Transverse colon (tissue), 4 donors: ENCODE results near the gene DCN. TPM values are rescaled to one million over a fixed set of nuclear protein-coding genes. Genes with fewer than 3 reads are reported as not detected.
"Not testable (repeated sequence)": the region's sequence is repeated elsewhere in the genome, so short reads cannot be mapped to it uniquely, and the experiment has no call there.

ENCODE experiments used
- DNase-seq: peaks from one replicate; pipeline ENCODE4 v3.0.0-alpha.2; 2019
- H3K27ac ChIP-seq, 4 donors: fragments of 200-600 bp; sonication (generic); 2 replicates each; pipeline ENCODE4 v1.5.1; 2016 to 2018; ENCODE audit warnings: inconsistent platforms in 4 of 4
- H3K27me3 ChIP-seq: fragments of 200-600 bp; sonication (generic); 2 replicates; pipeline ENCODE4 v1.5.1; 2017; ENCODE audit warnings: inconsistent platforms
- H3K36me3 ChIP-seq, 4 donors: fragments of 200-600 bp; sonication (generic); 2 replicates each; pipeline ENCODE4 v1.5.1; 2017 to 2019; ENCODE audit warnings: inconsistent platforms in 4 of 4
- H3K4me1 ChIP-seq, 4 donors: fragments of 200-600 bp; sonication (generic); 2 replicates each; pipeline ENCODE4 v1.5.1; 2017 to 2020; ENCODE audit warnings: inconsistent platforms in 4 of 4
- H3K4me3 ChIP-seq, 4 donors: fragments of 200-600 bp; sonication (generic); 1 replicate in 1 of 4; 2 replicates in 3 of 4; pipeline versions ENCODE4 v1.5.1 to v1.6.1; 2017 to 2019; ENCODE audit warnings: inconsistent platforms in 4 of 4
- H3K9me3 ChIP-seq, 2 donors: fragments of 200-600 bp; sonication (generic); 2 replicates each; pipeline ENCODE4 v1.5.1; 2017 to 2019; ENCODE audit warnings: inconsistent platforms in 2 of 2
- CTCF ChIP-seq, 5 experiments: fragments of 200-600 bp in 3 of 5; fragments of 450-650 bp in 2 of 5; sonication (generic) in 3 of 5; IDR thresholded peaks; 1 replicate in 2 of 5; 2 replicates in 3 of 5; pipeline ENCODE4 v1.5.1; 2016 to 2017; ENCODE audit warnings: antibody characterized with exemption in 5 of 5, inconsistent platforms in 3 of 5, mild to moderate bottlenecking in 2 of 5, moderate library complexity in 1 of 5
- EP300 ChIP-seq: sonication (generic); formaldehyde crosslinking; IDR thresholded peaks from one replicate; pipeline ENCODE4 v1.6.1; 2017; ENCODE audit warnings: antibody characterized with exemption, low read depth
- POLR2A ChIP-seq: fragments of 450-650 bp; IDR thresholded peaks from one replicate; pipeline ENCODE4 v1.6.1; 2016; ENCODE audit warnings: antibody characterized with exemption, mild to moderate bottlenecking, moderate library complexity
- POLR2AphosphoS5 ChIP-seq, 3 donors: sonication (generic); formaldehyde crosslinking; IDR thresholded peaks; one replicate each; pipeline ENCODE4 v1.6.1; 2016; ENCODE audit warnings: antibody characterized with exemption in 3 of 3
- WGBS, 2 donors: methylation state at CpG; one replicate each; pipeline ENCODE4 v1.1.5; 2018; ENCODE audit warnings: low coverage in 1 of 2; 5-methylcytosine and 5-hydroxymethylcytosine counted together
- in situ Hi-C, 4 donors: fragments of 200-750 bp; cut with MboI; loops; one replicate each; pipeline versions ENCODE4 v1.15.0 to v1.15.1; 2017; ENCODE audit warnings: low sequenced_read_pairs in 3 of 4, low pct_ligation_motif_present in 1 of 4, low pct_unique_long_range_greater_than_20kb in 1 of 4
- intact Hi-C: fragments of 100-400 bp; cut with DNase I; formaldehyde crosslinking; loops from one replicate; pipeline ENCODE4 v1.15.1; 2023; ENCODE audit warnings: low total_unique reads
- total RNA-seq, 4 donors: library from RNA; depleted of rRNA; stranded (reverse); fragments of >200 nt; gene quantifications; one replicate each; pipeline ENCODE4 v1.1.0, GENCODE V29; 2016

Gene DCN
- total RNA-seq, 4 donors from 2014 or later, result 133 to 511 (median 276) TPM

DNA sequence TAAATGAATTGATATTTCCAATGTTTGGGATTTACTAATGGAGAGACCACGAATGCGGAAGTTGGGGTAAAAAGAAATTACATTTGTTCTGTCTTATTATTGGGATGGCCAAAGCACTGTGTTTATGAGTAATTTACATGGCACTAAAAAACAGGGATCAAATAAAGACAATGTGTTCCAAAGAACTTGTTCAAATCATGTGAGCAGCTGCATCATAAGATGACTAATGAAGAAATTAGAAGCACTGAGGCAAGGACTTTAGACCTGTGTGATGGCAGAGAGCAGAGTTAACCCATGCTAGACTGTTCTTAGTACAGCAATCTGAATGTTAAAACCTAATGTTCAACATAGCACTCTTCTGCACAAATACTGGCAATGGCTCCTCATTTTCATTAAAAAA, 34.3 kb upstream of the DCN start:
- in situ Hi-C loops, result no loop called here
- no peaks in the 10 kb centered on the region for H3K27me3 ChIP-seq
- H3K4me3 ChIP-seq, result no peak overlapping the region
- no peak for DNase-seq
- H3K4me1 ChIP-seq, result no peaks in the 10 kb centered on the region
- 87 to 94% methylated on average over 2 of the region's 2 CpGs for WGBS, 2 donors
- intact Hi-C loops, result no loop called here
- no peaks in the 10 kb centered on the region for H3K9me3 ChIP-seq
- no peak for TF ChIP-seq CTCF (IDR thresholded peaks at IDR 0.05)
- no peak overlapping the region for H3K27ac ChIP-seq
- H3K36me3 ChIP-seq, result no peaks in the 10 kb centered on the region

GRCh38 chr12:91215940-91216454, 33.4 kb upstream of the DCN start:
- Histone ChIP-seq H3K27ac (no peak overlapping the region), H3K4me3 (no peak overlapping the region), H3K9me3 (no peaks in the 10 kb centered on the region), H3K27me3 (no peaks in the 10 kb centered on the region), H3K36me3 (no peaks in the 10 kb centered on the region), H3K4me1 (no peaks in the 10 kb centered on the region)
- in situ Hi-C loops, result no loop called here
- no peak for DNase-seq
- 59 to 61% methylated on average over 3 of the region's 3 CpGs for WGBS, 2 donors
- no peak for TF ChIP-seq POLR2AphosphoS5 (IDR thresholded peaks at IDR 0.05)
- no peak for TF ChIP-seq EP300
- no peak for TF ChIP-seq POLR2A
- no peak for TF ChIP-seq CTCF (IDR thresholded peaks at IDR 0.05)
- intact Hi-C loops, result no loop called here

- Histone ChIP-seq H3K27ac (no peak overlapping the region), H3K9me3 (no peaks in the 10 kb centered on the region), H3K4me3 (no peak overlapping the region), H3K36me3 (no peaks in the 10 kb centered on the region), H3K4me1 (no peaks in the 10 kb centered on the region), H3K27me3 (no peaks in the 10 kb centered on the region)
- in situ Hi-C loops (no loop called here), intact Hi-C loops (no loop called here)
- WGBS, 2 donors, result 42 to 65% methylated on average over 1 of the region's 1 CpG
- DNase-seq, result no peak
- TF ChIP-seq POLR2A, result no peak
- no peak for TF ChIP-seq EP300
- no peak for TF ChIP-seq CTCF (IDR thresholded peaks at IDR 0.05)
These were observed 29.2 kb upstream of the DCN start for GRCh38 chr12:91211866-91212265.

- intact Hi-C loops, result no loop called here
These were observed 28.0 kb upstream of the DCN start for GRCh38 chr12:91210618-91211017.

GRCh38 chr12:91210144-91210543, 27.5 kb upstream of the DCN start:
- H3K27ac ChIP-seq, result no peak overlapping the region
- intact Hi-C loops, result no loop called here

More at GRCh38 chr12:91210618-91211017, 28.0 kb upstream of the DCN start:
- no peak for DNase-seq
- Histone ChIP-seq H3K27me3 (no peaks in the 10 kb centered on the region), H3K36me3 (no peaks in the 10 kb centered on the region), H3K27ac (no peak overlapping the region), H3K9me3 (no peaks in the 10 kb centered on the region), H3K4me3 (no peak overlapping the region), H3K4me1 (no peaks in the 10 kb centered on the region)
- no peak for TF ChIP-seq EP300
- no peak for TF ChIP-seq POLR2AphosphoS5 (IDR thresholded peaks at IDR 0.05)
- in situ Hi-C loops, result no loop called here
- WGBS, 2 donors, result 77 to 83% methylated on average over 2 of the region's 2 CpGs

GRCh38 chr12:91207301-91207700, 24.7 kb upstream of the DCN start:
- H3K27ac ChIP-seq, intact Hi-C loops, in situ Hi-C loops, H3K27me3 ChIP-seq, H3K4me3 ChIP-seq, H3K36me3 ChIP-seq, H3K9me3 ChIP-seq, DNase-seq, H3K4me1 ChIP-seq: not testable (repeated sequence)

More at GRCh38 chr12:91210144-91210543, 27.5 kb upstream of the DCN start:
- no peak overlapping the region for H3K4me3 ChIP-seq
- no peaks in the 10 kb centered on the region for H3K4me1 ChIP-seq
- no peak for DNase-seq
- no peaks in the 10 kb centered on the region for H3K27me3 ChIP-seq
- no peaks in the 10 kb centered on the region for H3K36me3 ChIP-seq
- TF ChIP-seq POLR2AphosphoS5 (IDR thresholded peaks at IDR 0.05), result no peak
- no peak for TF ChIP-seq POLR2A
- TF ChIP-seq EP300, result no peak
- no peak for TF ChIP-seq CTCF (IDR thresholded peaks at IDR 0.05)
- in situ Hi-C loops, result no loop called here
- H3K9me3 ChIP-seq, result no peaks in the 10 kb centered on the region
